ENCODE results near the gene ZNF69. TPM values are rescaled to one million over a fixed set of nuclear protein-coding genes. Genes with fewer than 3 reads are reported as not detected.
"Not testable (repeated sequence)": the region's sequence is repeated elsewhere in the genome, so short reads cannot be mapped to it uniquely, and the experiment has no call there.

ZNF69 gene
- total RNA-seq (2014; rRNA removed) (2.7 and 4.3 TPM in 2 replicates), Bru-seq, nascent RNA (percentile 50 among the genes with signal in this experiment), BruChase-seq, experiment 1, labeled RNA remaining after a 6-hour chase (percentile 55 among the genes with signal in this experiment), BruChase-seq, experiment 2, labeled RNA remaining after a 2-hour chase (percentile 60 among the genes with signal in this experiment)
- long read RNA-seq, partial matches to known transcripts, result 0 of 1 reads
- long read RNA-seq, other reads (novel, unspliced or antisense), result 1 of 1 reads

GRCh38 chr19:11887611-11888531 is at the start of gene ZNF69:
Gene ZNF69 (plus strand): TSS chr19:11887782. CDS start chr19:11887924, 142 bp downstream.
- H3K27me3 ChIP-seq (ENCODE audit: low read length), result no peaks in the 10 kb centered on the region
- no peaks in the 10 kb centered on the region for H3F3A ChIP-seq (ENCODE audit: low read length, unreplicated experiment)
- BruUV-seq (replicated peaks), result no TSS peak
- H3K4me3 ChIP-seq (ENCODE audit: low read length), result peak within 1 kb of the TSS; percentile 72
- TF ChIP-seq CTCF (conservative IDR thresholded peaks at IDR 0.05; ENCODE audit: low read depth, low read length) (peak; percentile 39; the same call in 1 of the 2 replicates), EZH2 (IDR thresholded peaks at IDR 0.05; ENCODE audit: low read length, unreplicated experiment) (no peak), EZH2phosphoT487 (IDR thresholded peaks at IDR 0.05; ENCODE audit: borderline replicate concordance, low read length) (no peak)
- peak; percentile 70 for DNase-seq
- peak within 1 kb of the TSS; percentile 37 for H3K27ac ChIP-seq (ENCODE audit: low read length)
- peak within 1 kb of the TSS; percentile 83 for H3K4me2 ChIP-seq (ENCODE audit: low read length)
- CTCF ChIA-PET, result no interaction called here
- POLR2A ChIA-PET (ENCODE audit: unreplicated experiment), result interaction anchor here (0.7 kb wide), 1 partner anchor 136 kb away, joined by 6 read pairs; no protein-coding TSS in a partner anchor
- intact Hi-C loops (cut with micrococcal nuclease), result no loop called here
- no peaks in the 10 kb centered on the region for H3K79me2 ChIP-seq (ENCODE audit: low read length)
- peak; percentile 76 for ATAC-seq
- no peaks in the 10 kb centered on the region for H4K20me1 ChIP-seq (ENCODE audit: low read length)
- H3K4me1 ChIP-seq (ENCODE audit: insufficient read depth, low read length), result 0 out of 2 replicates have a peak, but pooled peaks cover 4% of the 10 kb centered on the region
- H3K9me3 ChIP-seq (ENCODE audit: low read length), result peaks cover 7% of the 10 kb centered on the region; the same call in 1 of the 2 replicates
- peak within 1 kb of the TSS; percentile 94 for H2AFZ ChIP-seq (ENCODE audit: low read length)
- H3K9ac ChIP-seq (ENCODE audit: low read length), result peak within 1 kb of the TSS; percentile 47
- H3K36me3 ChIP-seq (ENCODE audit: low read depth, low read length), result no peaks in the 10 kb centered on the region
- H3K9me2 ChIP-seq (replicated peaks; ENCODE audit: low read length), result no peaks in the 10 kb centered on the region

GRCh38 chr19:11843722-11844121 is 43.9 kb upstream of the ZNF69 start:
- Histone ChIP-seq H3K27me3 (ENCODE audit: low read length) (no peaks in the 10 kb centered on the region), H3K9ac (ENCODE audit: low read length) (no peak overlapping the region), H3K27ac (ENCODE audit: low read length) (no peak overlapping the region), H3K9me2 (replicated peaks; ENCODE audit: low read length) (no peaks in the 10 kb centered on the region), H4K20me1 (ENCODE audit: low read length) (no peaks in the 10 kb centered on the region), H2AFZ (ENCODE audit: low read length) (no peak overlapping the region), H3K4me2 (ENCODE audit: low read length) (no peak overlapping the region), H3K9me3 (ENCODE audit: low read length) (peaks cover 11% of the 10 kb centered on the region; the same call in 1 of the 2 replicates), H3K4me3 (ENCODE audit: low read length) (no peak overlapping the region), H3F3A (ENCODE audit: low read length, unreplicated experiment) (no peaks in the 10 kb centered on the region), H3K36me3 (ENCODE audit: low read depth, low read length) (no peaks in the 10 kb centered on the region), H3K4me1 (ENCODE audit: insufficient read depth, low read length) (no peaks in the 10 kb centered on the region), H3K79me2 (ENCODE audit: low read length) (no peaks in the 10 kb centered on the region)
- DNase-seq (no peak), ATAC-seq (no peak)
- ChIA-PET CTCF (no interaction called here), POLR2A (ENCODE audit: unreplicated experiment) (no interaction called here)
- TF ChIP-seq EZH2 (IDR thresholded peaks at IDR 0.05; ENCODE audit: low read length, unreplicated experiment) (no peak), EZH2phosphoT487 (IDR thresholded peaks at IDR 0.05; ENCODE audit: borderline replicate concordance, low read length) (no peak), CTCF (conservative IDR thresholded peaks at IDR 0.05; ENCODE audit: low read depth, low read length) (no peak)
- BruUV-seq (replicated peaks), result no TSS peak
- intact Hi-C loops (cut with micrococcal nuclease), result no loop called here

- H3K9me3 ChIP-seq (ENCODE audit: low read length); H3K4me3 ChIP-seq (ENCODE audit: low read length); POLR2A ChIA-PET (ENCODE audit: unreplicated experiment); ATAC-seq; H3K9ac ChIP-seq (ENCODE audit: low read length); H4K20me1 ChIP-seq (ENCODE audit: low read length); H3K27me3 ChIP-seq (ENCODE audit: low read length); H3K27ac ChIP-seq (ENCODE audit: low read length); CTCF ChIA-PET; H3K36me3 ChIP-seq (ENCODE audit: low read depth, low read length); BruUV-seq (replicated peaks); H3K4me1 ChIP-seq (ENCODE audit: insufficient read depth, low read length); H3K4me2 ChIP-seq (ENCODE audit: low read length); H3F3A ChIP-seq (ENCODE audit: low read length, unreplicated experiment); H3K9me2 ChIP-seq (replicated peaks; ENCODE audit: low read length); intact Hi-C loops (cut with micrococcal nuclease); H3K79me2 ChIP-seq (ENCODE audit: low read length); DNase-seq; H2AFZ ChIP-seq (ENCODE audit: low read length): not testable (repeated sequence)
Observed at GRCh38 chr19:11847615-11848014, 40.0 kb upstream of the ZNF69 start.

All from PC-3 (cell line).